Neural cell (in vitro differentiated cells): ENCODE results near the gene TULP4.

Experiments used
- CTCF ChIP-seq: fragments of 450-650 bp; IDR thresholded peaks from 2 replicates; pipeline ENCODE4 v1.5.1; 2014; ENCODE audit warnings: antibody characterized with exemption, mild to moderate bottlenecking, moderate library complexity; ENCODE audit not compliant: poor library complexity, severe bottlenecking
- EP300 ChIP-seq: fragments of 450-650 bp; conservative IDR thresholded peaks from 2 replicates; pipeline ENCODE4 v1.6.1; 2014; ENCODE audit warnings: antibody characterized with exemption, mild to moderate bottlenecking, moderate library complexity; ENCODE audit not compliant: poor library complexity, severe bottlenecking
- EZH2 ChIP-seq: fragments of 200-600, 300-800 bp; shearing (Covaris generic), sonication (generic); IDR thresholded peaks from 2 replicates; pipeline ENCODE4 v1.6.1; 2014; ENCODE audit warnings: antibody characterized with exemption, low read length, borderline replicate concordance, mild to moderate bottlenecking; ENCODE audit not compliant: insufficient read depth, poor library complexity, severe bottlenecking
- SMC3 ChIP-seq: fragments of 450-650 bp; conservative IDR thresholded peaks from 2 replicates; pipeline ENCODE4 v1.6.1; 2014; ENCODE audit warnings: antibody characterized with exemption, mild to moderate bottlenecking, moderate library complexity; ENCODE audit not compliant: poor library complexity

- TF ChIP-seq EZH2 (no peak), CTCF (no peak), EP300 (no peak), SMC3 (no peak)
Measured at GRCh38 chr6:158529629-158530028, 217.4 kb downstream of the TULP4 start.
